Hepatocyte (in vitro differentiated cells): ENCODE results near the gene ROR2.

Experiments
- EZH2 ChIP-seq: fragments of 200-600 bp; sonication (generic); IDR thresholded peaks from 2 replicates; pipeline ENCODE4 v1.6.1; 2016; ENCODE audit warnings: antibody characterized with exemption, mild to moderate bottlenecking, borderline replicate concordance
- TF ChIP-seq, protein P1 (sequence below): fragments of 200-600 bp; sonication (generic); IDR thresholded peaks from 2 replicates; pipeline ENCODE4 v1.5.1; 2016; ENCODE audit warnings: antibody characterized with exemption, mild to moderate bottlenecking; ENCODE audit not compliant: poor library complexity

DNA sequence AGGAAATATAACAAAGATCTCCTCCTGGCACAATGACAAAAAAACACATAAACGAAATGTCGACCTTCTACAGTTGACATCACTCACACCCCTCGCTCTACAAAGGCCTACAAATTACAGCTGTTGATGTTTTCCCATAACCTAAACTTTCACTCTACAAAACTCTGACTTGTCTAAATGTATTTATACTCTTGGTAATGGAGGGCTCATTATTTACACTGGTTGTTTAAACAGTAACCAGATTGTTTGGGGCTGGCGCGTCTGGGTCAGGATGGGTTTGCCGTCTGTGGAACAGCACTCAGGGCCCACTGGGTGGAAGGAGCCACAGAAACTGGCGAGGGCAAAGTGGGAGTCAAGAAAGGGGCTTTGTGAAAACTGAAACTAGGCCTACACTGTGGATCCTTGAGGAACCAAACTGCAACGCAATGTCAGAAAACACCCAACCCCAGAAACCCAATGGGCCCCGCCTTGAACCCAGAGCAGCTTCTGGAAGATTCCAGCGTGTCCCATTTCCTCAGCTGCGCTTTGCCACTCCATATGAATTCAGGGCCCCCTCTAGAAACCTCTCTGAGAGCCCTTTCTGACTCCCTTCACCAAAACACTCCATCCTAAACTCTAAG lies 136.7 kb downstream of the ROR2 start:
- TF ChIP-seq, protein P1, sequence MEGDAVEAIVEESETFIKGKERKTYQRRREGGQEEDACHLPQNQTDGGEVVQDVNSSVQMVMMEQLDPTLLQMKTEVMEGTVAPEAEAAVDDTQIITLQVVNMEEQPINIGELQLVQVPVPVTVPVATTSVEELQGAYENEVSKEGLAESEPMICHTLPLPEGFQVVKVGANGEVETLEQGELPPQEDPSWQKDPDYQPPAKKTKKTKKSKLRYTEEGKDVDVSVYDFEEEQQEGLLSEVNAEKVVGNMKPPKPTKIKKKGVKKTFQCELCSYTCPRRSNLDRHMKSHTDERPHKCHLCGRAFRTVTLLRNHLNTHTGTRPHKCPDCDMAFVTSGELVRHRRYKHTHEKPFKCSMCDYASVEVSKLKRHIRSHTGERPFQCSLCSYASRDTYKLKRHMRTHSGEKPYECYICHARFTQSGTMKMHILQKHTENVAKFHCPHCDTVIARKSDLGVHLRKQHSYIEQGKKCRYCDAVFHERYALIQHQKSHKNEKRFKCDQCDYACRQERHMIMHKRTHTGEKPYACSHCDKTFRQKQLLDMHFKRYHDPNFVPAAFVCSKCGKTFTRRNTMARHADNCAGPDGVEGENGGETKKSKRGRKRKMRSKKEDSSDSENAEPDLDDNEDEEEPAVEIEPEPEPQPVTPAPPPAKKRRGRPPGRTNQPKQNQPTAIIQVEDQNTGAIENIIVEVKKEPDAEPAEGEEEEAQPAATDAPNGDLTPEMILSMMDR, result no peak
- TF ChIP-seq EZH2, result no peak
